Uterus (tissue), 4 donors: Measurements from ENCODE around the gene TRIM44. TPM values are rescaled to one million over a fixed set of nuclear protein-coding genes. Genes with fewer than 3 reads are reported as not detected.

ENCODE experiments used
- DNase-seq, 2 donors: peaks; one replicate each; pipeline ENCODE4 v3.0.0-alpha.2; 2019 to 2020
- H3K27ac ChIP-seq, 2 donors: fragments of 200-600 bp; sonication (generic); 1 replicate in 1 of 2; 2 replicates in 1 of 2; pipeline ENCODE4 v1.5.1; 2016 to 2018
- H3K27me3 ChIP-seq, 2 donors: fragments of 200-600 bp; sonication (generic); one replicate each; pipeline ENCODE4 v1.5.1; 2018 to 2019; ENCODE audit warnings: control low read depth in 1 of 2
- H3K36me3 ChIP-seq, 2 donors: fragments of 200-600 bp; sonication (generic); one replicate each; pipeline ENCODE4 v1.5.1; 2019; ENCODE audit warnings: control low read depth in 1 of 2
- H3K4me1 ChIP-seq, 2 donors: fragments of 200-600 bp; sonication (generic); one replicate each; pipeline ENCODE4 v1.5.1; 2018 to 2019; ENCODE audit warnings: control low read depth in 1 of 2
- H3K4me3 ChIP-seq, 2 donors: fragments of 200-600 bp; sonication (generic); 1 replicate in 1 of 2; 2 replicates in 1 of 2; pipeline ENCODE4 v1.5.1; 2018 to 2019; ENCODE audit warnings: mild to moderate bottlenecking in 1 of 2
- H3K9me3 ChIP-seq, 2 donors: fragments of 200-600 bp; sonication (generic); one replicate each; pipeline ENCODE4 v1.5.1; 2019; ENCODE audit warnings: control low read depth in 1 of 2
- CTCF ChIP-seq, 4 experiments: fragments of 200-600 bp in 2 of 4; fragments of 450-650 bp in 2 of 4; sonication (generic) in 2 of 4; IDR thresholded peaks; one replicate each; pipeline ENCODE4 v1.5.1; 2016 to 2019; ENCODE audit warnings: antibody characterized with exemption in 4 of 4, mild to moderate bottlenecking in 2 of 4, moderate library complexity in 1 of 4
- POLR2A ChIP-seq, 2 donors: fragments of 450-650 bp; IDR thresholded peaks; one replicate each; pipeline ENCODE4 v1.6.1; 2016; ENCODE audit warnings: antibody characterized with exemption in 2 of 2, mild to moderate bottlenecking in 1 of 2, moderate library complexity in 1 of 2
- intact Hi-C: fragments of 100-400 bp; cut with DNase I; formaldehyde crosslinking; loops from one replicate; pipeline ENCODE4 v1.15.1; 2023; ENCODE audit warnings: low total_unique reads
- total RNA-seq, 4 donors: library from RNA; depleted of rRNA in 3 of 4; stranded (reverse); fragments of >200 nt in 3 of 4; gene quantifications; one replicate each; pipeline versions ENCODE4 v1.1.0 to v1.2.4, GENCODE V29; 2014 to 2023
- donor health status: DM: yes; HTN: yes; CAD: no.

TRIM44 gene
- total RNA-seq, 4 donors from 2014 or later, result 16.1 to 65.3 (median 40.4) TPM

- Histone ChIP-seq H3K9me3 (no peaks in the 10 kb centered on the region), H3K4me3 (no peak overlapping the region), H3K27me3 (no peaks in the 10 kb centered on the region), H3K4me1 (no peaks in the 10 kb centered on the region), H3K27ac (no peak overlapping the region), H3K36me3 (no peaks in the 10 kb centered on the region)
- DNase-seq, result no peak
- intact Hi-C loops, result no loop called here
- TF ChIP-seq CTCF (IDR thresholded peaks at IDR 0.05), result no peak
- no peak for TF ChIP-seq POLR2A (IDR thresholded peaks at IDR 0.05)
These were observed 147.6 kb downstream of the TRIM44 start for GRCh38 chr11:35810045-35810645.

GRCh38 chr11:35811783-35812182 lies 149.2 kb downstream of the TRIM44 start:
- Histone ChIP-seq H3K27ac (no peak overlapping the region), H3K4me3 (no peak overlapping the region), H3K9me3 (no peaks in the 10 kb centered on the region), H3K36me3 (no peaks in the 10 kb centered on the region), H3K27me3 (no peaks in the 10 kb centered on the region), H3K4me1 (no peaks in the 10 kb centered on the region)
- intact Hi-C loops, result no loop called here
- TF ChIP-seq POLR2A (IDR thresholded peaks at IDR 0.05), result no peak
- no peak for DNase-seq

GRCh38 chr11:35812828-35813227 lies 150.3 kb downstream of the TRIM44 start:
- no peaks in the 10 kb centered on the region for H3K36me3 ChIP-seq
- H3K9me3 ChIP-seq, result no peaks in the 10 kb centered on the region
- no peaks in the 10 kb centered on the region for H3K27me3 ChIP-seq
- H3K4me1 ChIP-seq, result no peaks in the 10 kb centered on the region
- H3K27ac ChIP-seq, result no peak overlapping the region
- H3K4me3 ChIP-seq, result no peak overlapping the region
- no peak for TF ChIP-seq POLR2A (IDR thresholded peaks at IDR 0.05)
- no peak for TF ChIP-seq CTCF (IDR thresholded peaks at IDR 0.05)
- peak; percentile 19 to 30 for DNase-seq
- intact Hi-C loops, result no loop called here

- Histone ChIP-seq H3K27me3 (no peaks in the 10 kb centered on the region), H3K27ac (no peak overlapping the region)
- intact Hi-C loops, result no loop called here
These were observed 151.6 kb downstream of the TRIM44 start for GRCh38 chr11:35814081-35814695.

GRCh38 chr11:35814720-35815305 lies 152.2 kb downstream of the TRIM44 start:
- H3K27me3 ChIP-seq, result no peaks in the 10 kb centered on the region
- H3K4me3 ChIP-seq, result no peak overlapping the region
- H3K9me3 ChIP-seq, result no peaks in the 10 kb centered on the region
- H3K4me1 ChIP-seq, result no peaks in the 10 kb centered on the region
- intact Hi-C loops, result no loop called here
- DNase-seq, result no peak
- no peak for TF ChIP-seq CTCF (IDR thresholded peaks at IDR 0.05)
- H3K36me3 ChIP-seq, result no peaks in the 10 kb centered on the region
- H3K27ac ChIP-seq, result no peak overlapping the region

More at GRCh38 chr11:35814081-35814695, 151.6 kb downstream of the TRIM44 start:
- Histone ChIP-seq H3K9me3 (no peaks in the 10 kb centered on the region), H3K36me3 (no peaks in the 10 kb centered on the region), H3K4me1 (no peaks in the 10 kb centered on the region), H3K4me3 (no peak overlapping the region)
- TF ChIP-seq POLR2A (IDR thresholded peaks at IDR 0.05) (no peak), CTCF (IDR thresholded peaks at IDR 0.05) (no peak)
- no peak for DNase-seq
